Upper lobe of right lung (tissue), 1 donor: ENCODE results near the gene ZNF653. TPM values are rescaled to one million over a fixed set of nuclear protein-coding genes. Genes with fewer than 3 reads are reported as not detected.
A peak's percentile ranks its signal among the peaks of the same experiment; 100 is the strongest.

ENCODE experiments used
- ATAC-seq: fragments of 200-7000 bp; cut with Tn5 transposase; one replicate; pipeline ENCODE4 v1.9.1; 2020; ENCODE audit warnings: mild to moderate bottlenecking, moderate library complexity
- DNase-seq: peaks from one replicate; pipeline ENCODE4 v3.0.0-alpha.2; 2020
- H3K27ac ChIP-seq: fragments of 200-600 bp; one replicate; pipeline ENCODE4 v1.8.0; 2022
- H3K27me3 ChIP-seq: fragments of 200-600 bp; one replicate; pipeline ENCODE4 v1.8.0; 2022; ENCODE audit warnings: mild to moderate bottlenecking
- H3K36me3 ChIP-seq: fragments of 200-600 bp; one replicate; pipeline ENCODE4 v1.8.0; 2022
- H3K4me1 ChIP-seq: fragments of 200-600 bp; one replicate; pipeline ENCODE4 v1.8.0; 2022
- H3K4me3 ChIP-seq: fragments of 200-600 bp; one replicate; pipeline ENCODE4 v1.8.0; 2022; ENCODE audit warnings: mild to moderate bottlenecking
- H3K9me3 ChIP-seq: fragments of 200-600 bp; one replicate; pipeline ENCODE4 v1.8.0; 2022
- intact Hi-C: fragments of 100-400 bp; cut with DNase I; formaldehyde crosslinking; loops from one replicate; pipeline ENCODE4 v1.11.0; 2022
- total RNA-seq: library from RNA; stranded (reverse); fragmentation: NEBNext Ultra II Directional; extraction: Animal tissue kit (Norgen Biotek cat#: 25700); gene quantifications from one replicate; pipeline ENCODE4 v1.2.1, GENCODE V29; 2021
- TF ChIP-seq, protein P1 (sequence below): fragments of 200-600 bp; IDR thresholded peaks from one replicate; pipeline ENCODE4 v1.8.0; 2022; ENCODE audit warnings: antibody characterized with exemption
- donor health status: DM: no; HTN: yes; CAD: no; lungs with severe emphysema.

Gene ZNF653
- total RNA-seq, 1 donor from 2014 or later: 10.7 TPM

- H3K36me3 ChIP-seq: peaks cover 3% of the 10 kb centered on the region
- H3K27ac ChIP-seq: no peak overlapping the region
- DNase-seq (no peak), ATAC-seq (no peak)
- H3K4me3 ChIP-seq: no peak overlapping the region
- TF ChIP-seq, protein P1, sequence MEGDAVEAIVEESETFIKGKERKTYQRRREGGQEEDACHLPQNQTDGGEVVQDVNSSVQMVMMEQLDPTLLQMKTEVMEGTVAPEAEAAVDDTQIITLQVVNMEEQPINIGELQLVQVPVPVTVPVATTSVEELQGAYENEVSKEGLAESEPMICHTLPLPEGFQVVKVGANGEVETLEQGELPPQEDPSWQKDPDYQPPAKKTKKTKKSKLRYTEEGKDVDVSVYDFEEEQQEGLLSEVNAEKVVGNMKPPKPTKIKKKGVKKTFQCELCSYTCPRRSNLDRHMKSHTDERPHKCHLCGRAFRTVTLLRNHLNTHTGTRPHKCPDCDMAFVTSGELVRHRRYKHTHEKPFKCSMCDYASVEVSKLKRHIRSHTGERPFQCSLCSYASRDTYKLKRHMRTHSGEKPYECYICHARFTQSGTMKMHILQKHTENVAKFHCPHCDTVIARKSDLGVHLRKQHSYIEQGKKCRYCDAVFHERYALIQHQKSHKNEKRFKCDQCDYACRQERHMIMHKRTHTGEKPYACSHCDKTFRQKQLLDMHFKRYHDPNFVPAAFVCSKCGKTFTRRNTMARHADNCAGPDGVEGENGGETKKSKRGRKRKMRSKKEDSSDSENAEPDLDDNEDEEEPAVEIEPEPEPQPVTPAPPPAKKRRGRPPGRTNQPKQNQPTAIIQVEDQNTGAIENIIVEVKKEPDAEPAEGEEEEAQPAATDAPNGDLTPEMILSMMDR: no peak
- H3K9me3 ChIP-seq: no peaks in the 10 kb centered on the region
- intact Hi-C loops: no loop called here
- peaks cover 5% of the 10 kb centered on the region for H3K4me1 ChIP-seq
- no peaks in the 10 kb centered on the region for H3K27me3 ChIP-seq
Observed at GRCh38 chr19:11507370-11508078, 1.9 kb upstream of the ZNF653 start.

DNA sequence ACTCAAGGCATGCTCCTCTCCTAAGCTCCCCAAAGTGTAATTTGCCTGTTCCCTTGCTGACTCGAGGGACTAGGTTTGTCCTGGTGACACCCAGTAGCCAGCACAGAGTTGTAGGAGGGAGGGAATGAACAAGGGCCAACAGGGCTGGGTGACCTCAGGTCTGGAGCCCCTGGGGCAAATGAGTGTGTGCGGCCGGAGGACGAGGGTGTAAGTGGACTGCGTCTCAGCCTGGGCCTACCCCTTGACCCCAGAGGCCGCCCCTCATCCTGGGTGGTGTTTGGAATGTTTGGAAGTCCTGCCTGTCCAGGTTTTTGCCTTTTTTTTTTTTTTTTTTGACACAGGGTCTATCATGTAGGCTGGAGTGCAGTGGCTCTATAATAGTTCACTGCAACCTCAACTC is 1.3 kb upstream of the ZNF653 start:
- no peaks in the 10 kb centered on the region for H3K9me3 ChIP-seq
- ATAC-seq: no peak
- intact Hi-C loops: no loop called here
- no peaks in the 10 kb centered on the region for H3K27me3 ChIP-seq
- TF ChIP-seq, protein P1: no peak
- peaks cover 5% of the 10 kb centered on the region for H3K4me1 ChIP-seq
- no peak for DNase-seq
- H3K4me3 ChIP-seq: no peak overlapping the region
- H3K27ac ChIP-seq: no peak overlapping the region
- H3K36me3 ChIP-seq: no peaks in the 10 kb centered on the region

- ATAC-seq (peak; percentile 13), DNase-seq (no peak)
- intact Hi-C loops: no loop called here
- TF ChIP-seq, protein P1: no peak
- peak overlapping the region; percentile 95 for H3K27ac ChIP-seq
- peak overlapping the region; percentile 89 for H3K4me3 ChIP-seq
- no peaks in the 10 kb centered on the region for H3K36me3 ChIP-seq
- no peaks in the 10 kb centered on the region for H3K27me3 ChIP-seq
- H3K9me3 ChIP-seq: no peaks in the 10 kb centered on the region
- peaks cover 5% of the 10 kb centered on the region for H3K4me1 ChIP-seq
Observed at GRCh38 chr19:11506101-11506555, 489 bp upstream of the ZNF653 start.

DNA sequence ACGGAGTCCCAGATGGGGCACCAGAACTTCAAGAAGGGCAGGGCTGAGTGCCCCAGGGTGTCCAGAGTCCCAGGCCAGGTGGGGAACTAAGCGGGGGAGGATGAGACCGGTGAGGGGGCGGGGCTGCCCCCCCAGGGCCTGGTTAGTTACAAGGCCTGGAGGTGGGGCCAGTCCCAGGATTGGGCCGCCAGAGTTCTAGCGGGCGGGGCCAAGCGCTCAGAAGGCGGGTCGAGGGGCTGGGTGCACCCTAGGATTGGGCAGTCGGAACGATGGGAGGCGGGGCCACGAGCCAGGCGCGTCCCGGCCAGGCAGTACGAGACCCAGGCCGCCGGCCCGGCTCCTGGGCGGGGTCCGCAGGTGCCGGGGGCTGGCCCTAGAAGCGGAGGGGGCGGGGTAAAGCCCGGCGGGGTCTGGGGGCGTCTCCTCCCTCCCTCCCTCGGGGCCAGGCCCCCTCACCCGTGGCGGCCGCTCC is 571 bp downstream of the ZNF653 start:
- H3K27me3 ChIP-seq: no peaks in the 10 kb centered on the region
- intact Hi-C loops: no loop called here
- no peaks in the 10 kb centered on the region for H3K9me3 ChIP-seq
- DNase-seq (peak; percentile 99), ATAC-seq (peak; percentile 96)
- peak overlapping the region; percentile 89 for H3K4me3 ChIP-seq
- no peaks in the 10 kb centered on the region for H3K36me3 ChIP-seq
- peak overlapping the region; percentile 95 for H3K27ac ChIP-seq
- TF ChIP-seq, protein P1: no peak
- peaks cover 5% of the 10 kb centered on the region for H3K4me1 ChIP-seq

- Histone ChIP-seq H3K9me3 (no peaks in the 10 kb centered on the region), H3K36me3 (no peaks in the 10 kb centered on the region), H3K4me1 (peaks cover 5% of the 10 kb centered on the region), H3K27ac (peak overlapping the region; percentile 95), H3K27me3 (no peaks in the 10 kb centered on the region), H3K4me3 (peak overlapping the region; percentile 89)
- ATAC-seq (no peak), DNase-seq (no peak)
- intact Hi-C loops: no loop called here
- TF ChIP-seq, protein P1: no peak
Observed at GRCh38 chr19:11504502-11505031, 1.1 kb downstream of the ZNF653 start.
